Breast epithelium (tissue), 3 donors: ENCODE measurements around the gene HIVEP2.

Source experiments
- CTCF ChIP-seq, 3 donors: fragments of 450-650 bp; IDR thresholded peaks; one replicate each; pipeline ENCODE4 v1.5.1; 2016 to 2017; ENCODE audit warnings: antibody characterized with exemption in 3 of 3, mild to moderate bottlenecking in 3 of 3, moderate library complexity in 3 of 3
- POLR2A ChIP-seq: fragments of 450-650 bp; IDR thresholded peaks from one replicate; pipeline ENCODE4 v1.6.1; 2016; ENCODE audit warnings: antibody characterized with exemption, mild to moderate bottlenecking, moderate library complexity
- POLR2AphosphoS5 ChIP-seq, 3 donors: sonication (generic); formaldehyde crosslinking; IDR thresholded peaks; one replicate each; pipeline ENCODE4 v1.6.1; 2017; ENCODE audit warnings: antibody characterized with exemption in 3 of 3

GRCh38 chr6:142822383-142822782, 122.6 kb downstream of the HIVEP2 start:
- TF ChIP-seq POLR2AphosphoS5 (IDR thresholded peaks at IDR 0.05): no peak
- no peak for TF ChIP-seq CTCF (IDR thresholded peaks at IDR 0.05)
- no peak for TF ChIP-seq POLR2A
